ENCODE results near the gene GPR17.
A peak's percentile ranks its signal among the peaks of the same experiment; 100 is the strongest.

DNA sequence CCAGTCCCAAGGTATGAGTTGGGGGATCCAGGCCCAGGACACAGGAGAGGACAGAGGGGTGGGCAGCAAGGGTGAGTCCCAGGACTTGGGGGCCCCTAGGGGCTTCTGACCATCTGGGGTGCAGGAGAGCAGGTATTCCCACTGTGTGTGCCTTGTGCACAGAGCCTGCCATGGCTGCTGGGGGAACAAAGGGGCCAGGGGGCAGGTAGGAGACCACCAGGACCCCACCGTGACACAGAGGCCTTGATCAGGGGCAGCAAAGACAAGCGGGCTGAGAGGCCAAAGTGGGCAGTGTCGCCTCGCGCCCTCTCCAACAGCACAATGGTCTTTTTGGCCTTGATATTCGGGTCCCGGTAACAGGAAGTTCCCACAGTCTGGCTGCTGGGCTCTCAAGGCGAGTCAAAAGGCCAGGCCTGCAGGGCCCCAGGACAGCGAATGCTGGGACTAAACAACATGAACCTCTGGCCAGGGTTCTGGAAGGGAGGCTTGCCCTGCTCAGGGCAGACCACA, 12.3 kb upstream of the GPR17 start:
- TF ChIP-seq, protein P1, sequence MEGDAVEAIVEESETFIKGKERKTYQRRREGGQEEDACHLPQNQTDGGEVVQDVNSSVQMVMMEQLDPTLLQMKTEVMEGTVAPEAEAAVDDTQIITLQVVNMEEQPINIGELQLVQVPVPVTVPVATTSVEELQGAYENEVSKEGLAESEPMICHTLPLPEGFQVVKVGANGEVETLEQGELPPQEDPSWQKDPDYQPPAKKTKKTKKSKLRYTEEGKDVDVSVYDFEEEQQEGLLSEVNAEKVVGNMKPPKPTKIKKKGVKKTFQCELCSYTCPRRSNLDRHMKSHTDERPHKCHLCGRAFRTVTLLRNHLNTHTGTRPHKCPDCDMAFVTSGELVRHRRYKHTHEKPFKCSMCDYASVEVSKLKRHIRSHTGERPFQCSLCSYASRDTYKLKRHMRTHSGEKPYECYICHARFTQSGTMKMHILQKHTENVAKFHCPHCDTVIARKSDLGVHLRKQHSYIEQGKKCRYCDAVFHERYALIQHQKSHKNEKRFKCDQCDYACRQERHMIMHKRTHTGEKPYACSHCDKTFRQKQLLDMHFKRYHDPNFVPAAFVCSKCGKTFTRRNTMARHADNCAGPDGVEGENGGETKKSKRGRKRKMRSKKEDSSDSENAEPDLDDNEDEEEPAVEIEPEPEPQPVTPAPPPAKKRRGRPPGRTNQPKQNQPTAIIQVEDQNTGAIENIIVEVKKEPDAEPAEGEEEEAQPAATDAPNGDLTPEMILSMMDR (IDR thresholded peaks at IDR 0.05) = no peak
- TF ChIP-seq POLR2A (IDR thresholded peaks at IDR 0.05) = peak in 1 of 2 donors; percentile 12

Data from heart left ventricle (tissue), 13 donors.